ENCODE results near the gene ZNHIT6.

The ZNHIT6 gene

DNA sequence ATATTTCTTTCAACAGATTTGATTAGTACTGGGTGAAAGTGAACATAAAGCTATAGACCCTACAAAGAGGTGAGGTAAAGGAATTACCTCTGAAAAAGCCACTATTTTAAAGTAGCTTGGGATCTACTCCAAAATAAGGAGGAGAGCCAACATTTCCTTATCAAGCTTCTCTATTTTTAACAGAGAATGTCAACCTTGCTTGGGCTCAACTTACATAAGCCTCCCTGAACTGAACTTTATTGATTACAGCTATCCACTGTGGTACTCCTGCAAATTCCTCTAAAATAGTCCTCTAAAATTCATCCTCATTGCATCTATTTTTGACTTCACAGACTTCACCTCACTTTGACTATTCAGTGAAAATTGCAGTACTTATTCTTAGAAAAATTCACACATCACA lies 10.3 kb downstream of the ZNHIT6 start:
- TF ChIP-seq EZH2 (IDR thresholded peaks at IDR 0.05; ENCODE audit: borderline replicate concordance, low read length) = no peak
- no peak for TF ChIP-seq CTCF (IDR thresholded peaks at IDR 0.05; ENCODE audit: low read length)
- no peaks in the 10 kb centered on the region for H3K9me3 ChIP-seq (ENCODE audit: low read length)
- H3K79me2 ChIP-seq (ENCODE audit: insufficient read depth, low read length) = peaks cover 8% of the 10 kb centered on the region

DNA sequence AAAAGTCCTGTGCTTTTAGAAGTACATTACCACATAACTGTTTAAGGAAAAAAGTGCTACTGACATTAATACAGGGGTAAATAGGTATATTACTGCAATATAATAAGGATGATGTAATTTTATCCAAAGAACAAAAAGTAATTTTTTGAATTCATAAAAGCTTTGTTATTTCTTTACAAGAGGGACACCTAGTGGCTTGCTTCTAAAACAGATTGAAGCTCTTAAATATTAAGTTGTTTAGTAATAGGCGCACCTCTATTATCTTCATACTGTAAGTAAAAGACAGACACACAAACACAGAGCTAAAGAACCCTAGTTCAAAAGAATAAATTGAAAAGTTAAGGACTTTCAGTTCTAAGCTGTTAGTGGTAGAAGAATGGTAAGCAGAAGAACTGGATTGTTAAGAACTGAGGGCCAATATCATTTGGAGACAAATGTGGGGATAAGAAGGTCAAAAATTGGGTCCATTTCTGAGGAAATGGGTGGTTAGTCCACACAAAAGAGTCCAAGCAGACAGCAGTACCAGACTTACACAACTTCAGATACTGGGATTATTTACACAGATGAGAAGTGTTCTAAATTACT lies 15.4 kb downstream of the ZNHIT6 start:
- H3K79me2 ChIP-seq (ENCODE audit: insufficient read depth, low read length) = peaks cover 3% of the 10 kb centered on the region; the same call in 1 of the 2 replicates
- no peak overlapping the region for H3K27ac ChIP-seq (ENCODE audit: low read depth, low read length, poor library complexity, severe bottlenecking)
- H2AFZ ChIP-seq (ENCODE audit: low read length) = no peak overlapping the region
- H3K4me1 ChIP-seq (ENCODE audit: insufficient read depth, low read length, severe bottlenecking) = no peaks in the 10 kb centered on the region
- TF ChIP-seq CTCF (IDR thresholded peaks at IDR 0.05; ENCODE audit: low read length) (peak; percentile 40), EZH2 (IDR thresholded peaks at IDR 0.05; ENCODE audit: borderline replicate concordance, low read length) (no peak)
- H3K9me2 ChIP-seq (ENCODE audit: low read depth, low read length) = no peaks in the 10 kb centered on the region
- H3K4me2 ChIP-seq (ENCODE audit: low read length) = no peak overlapping the region
- H3K27me3 ChIP-seq (ENCODE audit: insufficient read depth, low read length) = no peaks in the 10 kb centered on the region
- no peaks in the 10 kb centered on the region for H3K9me3 ChIP-seq (ENCODE audit: low read length)
- no peaks in the 10 kb centered on the region for H3F3A ChIP-seq (ENCODE audit: insufficient read depth, low read length)
- H3K36me3 ChIP-seq (ENCODE audit: insufficient read depth, low read length) = peaks cover 51% of the 10 kb centered on the region
- no peak overlapping the region for H3K4me3 ChIP-seq (ENCODE audit: low read depth, low read length, poor library complexity, severe bottlenecking)
- H3K9ac ChIP-seq (ENCODE audit: low read length) = no peak overlapping the region
- H4K20me1 ChIP-seq (ENCODE audit: insufficient read depth, low read length) = no peaks in the 10 kb centered on the region

More for the DNA sequence above, 10.3 kb downstream of the ZNHIT6 start:
- Histone ChIP-seq H3K27me3 (ENCODE audit: insufficient read depth, low read length) (no peaks in the 10 kb centered on the region), H3K9ac (ENCODE audit: low read length) (no peak overlapping the region), H3K4me3 (ENCODE audit: low read depth, low read length, poor library complexity, severe bottlenecking) (no peak overlapping the region), H3F3A (ENCODE audit: insufficient read depth, low read length) (no peaks in the 10 kb centered on the region), H2AFZ (ENCODE audit: low read length) (no peak overlapping the region), H3K4me2 (ENCODE audit: low read length) (no peak overlapping the region), H4K20me1 (ENCODE audit: insufficient read depth, low read length) (no peaks in the 10 kb centered on the region), H3K4me1 (ENCODE audit: insufficient read depth, low read length, severe bottlenecking) (no peaks in the 10 kb centered on the region), H3K36me3 (ENCODE audit: insufficient read depth, low read length) (peaks cover 68% of the 10 kb centered on the region), H3K27ac (ENCODE audit: low read depth, low read length, poor library complexity, severe bottlenecking) (no peak overlapping the region), H3K9me2 (ENCODE audit: low read depth, low read length) (no peaks in the 10 kb centered on the region)

GRCh38 chr1:85689775-85690404 lies 18.3 kb downstream of the ZNHIT6 start:
- Histone ChIP-seq H3K9me2 (ENCODE audit: low read depth, low read length) (no peaks in the 10 kb centered on the region), H4K20me1 (ENCODE audit: insufficient read depth, low read length) (no peaks in the 10 kb centered on the region), H2AFZ (ENCODE audit: low read length) (no peak overlapping the region), H3K4me1 (ENCODE audit: insufficient read depth, low read length, severe bottlenecking) (no peaks in the 10 kb centered on the region), H3K79me2 (ENCODE audit: insufficient read depth, low read length) (peaks cover 3% of the 10 kb centered on the region; the same call in 1 of the 2 replicates), H3K36me3 (ENCODE audit: insufficient read depth, low read length) (peaks cover 63% of the 10 kb centered on the region), H3K27me3 (ENCODE audit: insufficient read depth, low read length) (no peaks in the 10 kb centered on the region), H3F3A (ENCODE audit: insufficient read depth, low read length) (no peaks in the 10 kb centered on the region), H3K9ac (ENCODE audit: low read length) (no peak overlapping the region), H3K9me3 (ENCODE audit: low read length) (no peaks in the 10 kb centered on the region), H3K27ac (ENCODE audit: low read depth, low read length, poor library complexity, severe bottlenecking) (no peak overlapping the region), H3K4me3 (ENCODE audit: low read depth, low read length, poor library complexity, severe bottlenecking) (no peak overlapping the region), H3K4me2 (ENCODE audit: low read length) (no peak overlapping the region)
- TF ChIP-seq CTCF (IDR thresholded peaks at IDR 0.05; ENCODE audit: low read length) (no peak), EZH2 (IDR thresholded peaks at IDR 0.05; ENCODE audit: borderline replicate concordance, low read length) (no peak)

All from OCI-LY1 (cell line).